AG10803 (cell line): ENCODE data around the gene LRRC57.

Source experiments
- DNase-seq: peaks from one replicate; pipeline ENCODE4 v3.0.0; 2010; ENCODE audit warnings: low read depth
- H3K4me3 ChIP-seq: 2 replicates; pipeline ENCODE4 v1.5.1; 2011; ENCODE audit warnings: mild to moderate bottlenecking, low read length, control low read depth
- CTCF ChIP-seq: conservative IDR thresholded peaks from 2 replicates; pipeline ENCODE4 v1.5.1; 2011; ENCODE audit warnings: mild to moderate bottlenecking, low read length, control low read depth, inconsistent platforms

Gene LRRC57

DNA sequence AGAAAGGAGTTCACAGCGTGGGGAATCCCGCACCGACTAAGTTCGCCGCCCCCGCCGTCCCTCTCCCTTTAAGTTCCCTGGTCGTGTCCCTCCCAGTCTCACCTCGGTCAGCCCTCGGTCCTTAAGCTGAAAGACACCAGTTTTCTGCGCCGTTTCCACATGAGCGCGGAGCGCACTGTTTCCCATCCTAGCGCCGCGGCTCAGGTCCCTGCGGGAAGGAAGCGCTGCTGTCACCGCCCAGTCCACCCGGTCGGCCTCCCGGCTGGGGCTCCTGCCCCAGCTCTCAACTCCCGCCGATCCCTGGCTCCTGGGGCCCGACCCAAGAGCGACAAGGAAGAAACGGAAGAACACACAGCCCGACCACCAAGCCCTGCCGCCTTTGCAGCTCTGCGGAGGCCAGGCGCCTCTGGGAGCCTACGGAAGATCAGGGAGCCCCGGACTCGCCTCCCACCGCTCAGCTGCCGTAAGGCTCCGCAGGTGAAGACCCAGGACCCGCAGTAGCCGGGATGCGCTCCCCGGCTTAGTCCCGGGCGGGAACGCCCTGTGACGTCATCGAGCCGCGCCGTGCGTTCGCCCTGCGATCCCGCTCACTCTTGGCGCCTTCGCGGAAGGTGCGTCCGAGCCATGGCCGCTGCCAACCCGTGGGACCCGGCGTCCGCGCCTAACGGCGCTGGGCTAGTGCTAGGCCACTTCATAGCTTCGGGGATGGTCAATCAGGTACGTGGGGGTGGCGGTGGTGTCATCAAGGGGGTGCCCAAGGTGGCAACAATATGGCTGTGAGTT lies at the start of gene LRRC57, which contains the start of gene HAUS2:
LRRC57 (minus strand) TSS at position 545 of the 783 bp plus-strand sequence; CDS start at position 186, 359 bp downstream.
HAUS2 (plus strand) TSS at position 590 of the 783 bp plus-strand sequence; CDS start at position 625, 35 bp downstream.
- peak; percentile 71 for DNase-seq
- H3K4me3 ChIP-seq: peak within 1 kb of the TSS; percentile 99
- TF ChIP-seq CTCF: no peak

DNA sequence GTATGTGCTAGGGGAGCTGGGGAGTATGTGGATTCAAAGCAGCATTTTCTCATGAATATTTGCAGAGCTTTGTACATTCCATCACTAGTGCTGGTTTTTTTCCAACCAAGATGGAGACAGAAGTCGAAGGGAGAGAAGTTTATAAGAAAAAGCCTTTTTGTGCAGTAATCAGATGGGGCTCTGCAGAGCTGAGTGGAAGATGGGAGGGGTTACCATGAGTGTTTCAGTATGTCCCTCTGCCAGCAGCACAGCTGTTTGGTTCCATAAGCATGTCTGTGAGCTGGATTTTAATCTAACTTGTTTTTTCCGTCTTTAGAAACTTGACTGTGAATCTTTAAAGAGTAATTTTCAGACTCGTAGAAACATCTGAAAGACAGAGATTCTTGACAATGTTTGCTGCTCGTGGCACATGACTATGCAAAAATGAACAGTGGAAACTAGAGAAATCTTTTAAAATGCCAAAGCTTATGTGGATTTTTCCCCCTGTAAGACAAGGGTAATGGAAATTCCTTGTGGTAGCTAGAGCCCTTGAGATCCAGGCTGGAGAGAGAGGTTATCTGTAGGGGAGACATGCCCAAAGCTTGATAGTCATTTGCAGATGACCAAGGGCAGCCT lies 47.1 kb upstream of the LRRC57 start:
- no peak for TF ChIP-seq CTCF
- H3K4me3 ChIP-seq: no peak overlapping the region
- DNase-seq: peak; percentile 48

GRCh38 chr15:42594095-42594494 lies 45.5 kb upstream of the LRRC57 start:
- TF ChIP-seq CTCF: no peak
- DNase-seq: no peak
- no peak overlapping the region for H3K4me3 ChIP-seq

DNA sequence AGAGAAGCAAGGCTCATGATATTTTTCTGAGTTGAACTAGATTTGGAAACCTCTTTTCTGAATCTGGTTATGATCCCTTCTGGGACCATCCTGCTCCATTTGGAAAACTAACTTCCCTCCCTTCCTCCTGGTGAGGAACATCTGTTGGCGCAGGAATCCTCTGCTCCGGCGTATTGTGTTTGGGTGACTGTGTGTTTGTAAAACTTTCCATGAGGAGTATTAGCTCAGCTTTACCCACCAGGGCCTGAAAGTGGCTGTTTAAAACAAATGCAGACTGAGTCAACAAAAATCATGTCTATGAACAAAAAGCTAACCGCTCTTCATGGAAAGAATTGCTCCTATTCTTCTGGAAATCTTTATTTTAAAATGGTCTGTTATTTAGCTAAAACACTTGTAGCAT lies 44.5 kb upstream of the LRRC57 start:
- no peak for TF ChIP-seq CTCF
- peak; percentile 50 for DNase-seq
- no peak overlapping the region for H3K4me3 ChIP-seq

- no peak overlapping the region for H3K4me3 ChIP-seq
- DNase-seq: no peak
- TF ChIP-seq CTCF: no peak
These were observed 44.1 kb upstream of the LRRC57 start for GRCh38 chr15:42592716-42593115.

- no peak overlapping the region for H3K4me3 ChIP-seq
- peak; percentile 59 for TF ChIP-seq CTCF
- peak; percentile 80 for DNase-seq
These were observed 42.8 kb upstream of the LRRC57 start for GRCh38 chr15:42591238-42591934.
